Stimulated activated CD8-positive, alpha-beta memory T cell treated with anti-CD3 and anti-CD28 coated beads, Interleukin-15, amount 100 ng/mL, for 24 hours (primary cell): ENCODE data around the gene DTNBP1.

Source experiments
- DNase-seq: peaks from one replicate; pipeline ENCODE4 v3.0.0-alpha.2; 2020; ENCODE audit warnings: low read depth

Gene DTNBP1

GRCh38 chr6:15500901-15501825 is 161.7 kb downstream of the DTNBP1 start:
- no peak for DNase-seq

GRCh38 chr6:15500078-15500740 is 162.6 kb downstream of the DTNBP1 start:
- no peak for DNase-seq

GRCh38 chr6:15499591-15499990 is 163.2 kb downstream of the DTNBP1 start:
- DNase-seq, result no peak

- no peak for DNase-seq
Measured at GRCh38 chr6:15499125-15499524, 163.7 kb downstream of the DTNBP1 start.

- DNase-seq, result no peak
Measured at GRCh38 chr6:15498640-15499039, 164.2 kb downstream of the DTNBP1 start.

- DNase-seq, result no peak
Measured at GRCh38 chr6:15496345-15497131, 166.3 kb downstream of the DTNBP1 start.

GRCh38 chr6:15495375-15495901 is 167.4 kb downstream of the DTNBP1 start:
- no peak for DNase-seq

GRCh38 chr6:15493437-15494168 is 169.2 kb downstream of the DTNBP1 start:
- no peak for DNase-seq

- DNase-seq, result no peak
Measured at GRCh38 chr6:15491986-15492269, 170.9 kb downstream of the DTNBP1 start.

- peak; percentile 18 for DNase-seq
Measured at GRCh38 chr6:15491255-15491985, 171.4 kb downstream of the DTNBP1 start.

- DNase-seq, result no peak
Measured at GRCh38 chr6:15490242-15491100, 172.4 kb downstream of the DTNBP1 start.

GRCh38 chr6:15489261-15489962 is 173.4 kb downstream of the DTNBP1 start:
- no peak for DNase-seq

GRCh38 chr6:15487262-15487661 is 175.6 kb downstream of the DTNBP1 start:
- no peak for DNase-seq

GRCh38 chr6:15485936-15486335 is 176.9 kb downstream of the DTNBP1 start:
- no peak for DNase-seq

- no peak for DNase-seq
Measured at GRCh38 chr6:15484821-15485220, 178.0 kb downstream of the DTNBP1 start.

GRCh38 chr6:15484140-15484539 is 178.7 kb downstream of the DTNBP1 start:
- DNase-seq, result no peak

- no peak for DNase-seq
Measured at GRCh38 chr6:15483060-15483459, 179.8 kb downstream of the DTNBP1 start.

- DNase-seq, result no peak
Measured at GRCh38 chr6:15481390-15482291, 181.2 kb downstream of the DTNBP1 start.
